ENCODE results near the gene SPPL3. TPM values are rescaled to one million over a fixed set of nuclear protein-coding genes. Genes with fewer than 3 reads are reported as not detected.

The SPPL3 gene
- total RNA-seq, 4 donors from 2014 or later: 16.8 to 28.7 (median 22.7) TPM

DNA sequence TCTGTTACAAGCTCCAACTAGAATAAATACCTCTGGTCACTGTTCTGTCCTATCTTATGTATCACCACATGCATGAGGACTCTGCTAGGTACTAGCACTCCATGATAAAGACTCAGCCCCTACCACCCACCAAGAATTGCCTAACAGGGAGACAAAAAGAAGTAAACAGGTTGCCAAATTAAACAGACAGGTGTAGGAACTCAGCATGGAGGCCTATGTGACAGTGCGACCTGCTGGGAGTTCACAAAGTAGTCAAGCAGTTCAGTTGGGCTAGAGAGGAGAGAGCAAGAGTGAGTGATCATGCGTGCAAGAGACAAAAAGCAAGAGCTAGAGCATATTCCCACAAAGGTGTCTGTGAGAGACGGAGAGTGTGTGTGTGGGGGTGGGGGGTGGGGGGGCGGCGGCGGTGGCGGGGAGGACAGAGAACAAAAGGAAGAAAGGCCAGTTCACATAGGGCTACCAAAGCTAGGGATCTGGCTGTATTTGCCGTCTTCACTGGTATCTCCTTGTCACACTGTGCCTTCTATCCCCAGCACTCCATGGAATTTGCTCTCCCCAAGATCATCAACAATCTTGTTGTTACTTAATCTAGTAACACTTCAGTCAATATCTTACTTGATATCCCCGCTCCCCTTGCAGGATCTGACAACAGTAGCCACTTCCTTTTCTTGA lies 81.2 kb downstream of the SPPL3 start:
- DNase-seq (ENCODE audit: low spot score): no peak
- no peak for ATAC-seq (ENCODE audit: low FRiP score)
- no peak for TF ChIP-seq CTCF (IDR thresholded peaks at IDR 0.05)

DNA sequence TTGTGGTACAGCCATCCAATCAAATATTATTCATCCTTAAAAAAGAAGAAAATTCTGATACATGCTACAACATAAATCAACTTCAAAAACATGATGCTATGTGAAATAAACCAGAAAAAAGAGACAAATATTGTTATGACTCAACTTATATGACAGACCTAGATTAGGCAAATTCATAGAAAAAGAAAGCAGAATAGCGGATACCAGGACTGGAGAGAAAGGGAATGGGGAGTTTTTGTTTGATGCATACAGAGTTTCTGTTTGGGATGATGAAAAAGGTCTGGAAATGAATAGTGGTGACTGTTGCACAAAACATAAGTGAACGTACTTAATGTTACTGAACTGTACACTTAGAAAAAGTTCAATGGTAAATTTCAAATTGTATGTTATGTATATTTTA lies 82.3 kb downstream of the SPPL3 start:
- DNase-seq (ENCODE audit: low spot score) (no peak), ATAC-seq (ENCODE audit: low FRiP score) (no peak)
- TF ChIP-seq CTCF (IDR thresholded peaks at IDR 0.05): no peak

GRCh38 chr12:120820884-120821510 lies 83.2 kb downstream of the SPPL3 start:
- no peak for DNase-seq (ENCODE audit: low spot score)

GRCh38 chr12:120818416-120818815 lies 85.7 kb downstream of the SPPL3 start:
- no peak for ATAC-seq (ENCODE audit: low FRiP score)
- TF ChIP-seq CTCF (IDR thresholded peaks at IDR 0.05): no peak

More at GRCh38 chr12:120820884-120821510, 83.2 kb downstream of the SPPL3 start:
- ATAC-seq (ENCODE audit: low FRiP score): no peak
- no peak for TF ChIP-seq CTCF (IDR thresholded peaks at IDR 0.05)

DNA sequence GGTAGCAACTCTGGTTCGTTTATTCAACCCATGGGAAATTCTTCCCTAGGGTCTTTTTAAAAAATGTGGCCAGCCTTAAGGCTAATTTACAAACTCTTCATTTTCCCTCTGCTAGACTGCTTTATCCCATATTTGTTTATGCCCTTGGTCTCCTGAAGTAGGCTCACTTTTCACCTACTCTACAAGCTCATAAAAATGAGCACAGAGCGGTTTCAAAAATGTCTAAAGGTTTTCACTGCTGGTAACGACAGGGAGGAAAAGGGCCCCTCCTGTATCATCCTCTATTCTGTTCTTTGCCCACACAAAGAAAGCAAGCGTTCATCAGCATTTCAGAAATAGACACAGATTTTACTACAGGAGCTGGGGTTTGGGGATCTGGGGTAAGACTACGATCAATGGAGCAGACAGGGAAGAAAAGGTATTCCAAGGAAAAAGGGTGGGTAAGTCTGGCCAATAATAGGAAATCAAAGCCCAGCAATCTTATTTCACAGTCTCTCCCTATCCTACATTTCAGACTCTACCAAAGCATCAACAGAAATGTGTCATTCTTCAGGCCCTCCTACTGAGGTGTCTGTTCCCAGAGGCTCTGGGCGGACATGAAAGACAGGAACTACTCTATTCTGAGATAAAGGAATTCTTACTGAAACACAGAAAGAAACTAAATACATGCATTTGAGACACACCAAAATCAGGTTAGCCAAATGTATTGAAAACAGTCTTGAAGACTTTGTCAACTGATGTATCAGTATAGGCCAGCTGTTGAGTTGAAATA lies 86.4 kb downstream of the SPPL3 start:
- no peak for ATAC-seq (ENCODE audit: low FRiP score)
- TF ChIP-seq CTCF (IDR thresholded peaks at IDR 0.05): no peak
- no peak for DNase-seq (ENCODE audit: low spot score)

More at GRCh38 chr12:120818416-120818815, 85.7 kb downstream of the SPPL3 start:
- no peak for DNase-seq (ENCODE audit: low spot score)

DNA sequence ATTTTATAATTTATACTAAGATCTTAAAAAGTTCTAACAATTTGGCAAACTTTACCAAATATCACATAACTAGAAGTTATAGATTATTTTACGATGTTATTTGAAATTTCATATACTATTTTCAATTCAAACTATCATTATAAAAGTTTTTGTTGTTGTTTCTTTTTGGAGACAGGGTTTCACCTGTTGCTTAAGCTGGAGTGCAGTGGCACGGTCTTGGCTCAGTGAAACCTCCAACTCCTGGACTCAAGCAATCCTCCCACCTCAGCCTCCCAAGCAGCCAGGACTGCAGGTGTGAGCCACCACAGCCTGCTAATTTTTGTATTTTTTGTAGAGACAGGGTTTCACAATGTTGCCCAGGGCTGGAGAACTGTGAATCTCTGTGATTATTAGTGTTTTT lies 87.8 kb downstream of the SPPL3 start:
- no peak for DNase-seq (ENCODE audit: low spot score)
- TF ChIP-seq CTCF (IDR thresholded peaks at IDR 0.05): no peak
- no peak for ATAC-seq (ENCODE audit: low FRiP score)
